H1 (cell line): Measurements from ENCODE around the gene FITM1.

ENCODE experiments used
- POLR2AphosphoS5 ChIP-seq: IDR thresholded peaks from 2 replicates; pipeline ENCODE4 v1.6.1; 2011; ENCODE audit warnings: low read depth, low read length
- TF ChIP-seq, protein P1 (sequence below), 3 experiments: IDR thresholded peaks; 1 replicate in 2 of 3; 2 replicates in 1 of 3; pipeline versions ENCODE4 v1.5.1 to v1.6.1; 2011; ENCODE audit warnings: low read length in 3 of 3, mild to moderate bottlenecking in 3 of 3, inconsistent platforms in 2 of 3, low read depth in 1 of 3, moderate library complexity in 1 of 3; ENCODE audit not compliant: insufficient read depth in 1 of 3; ENCODE audit errors: control extremely low read depth in 1 of 3
- TF ChIP-seq, protein P2 (sequence below): IDR thresholded peaks from 2 replicates; pipeline ENCODE4 v1.6.1; 2012; ENCODE audit warnings: inconsistent platforms

DNA sequence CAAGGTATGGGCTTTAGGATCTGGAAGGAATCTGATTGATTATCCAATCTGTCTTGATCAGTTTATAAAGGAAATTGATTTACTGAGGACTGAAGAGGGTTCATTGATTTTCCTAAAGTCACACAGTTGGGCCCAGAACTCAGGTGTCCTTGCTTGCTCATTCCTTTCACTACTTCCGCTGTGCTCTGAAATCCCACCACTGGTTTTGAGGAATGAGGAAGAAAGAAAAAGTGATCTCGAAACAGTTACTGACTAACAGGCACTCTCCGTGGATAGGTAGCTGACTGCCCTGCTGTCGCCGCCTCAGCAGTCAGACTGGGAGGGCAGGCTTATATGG is at the start of gene FITM1:
- TF ChIP-seq POLR2AphosphoS5: no peak
- TF ChIP-seq, protein P1, sequence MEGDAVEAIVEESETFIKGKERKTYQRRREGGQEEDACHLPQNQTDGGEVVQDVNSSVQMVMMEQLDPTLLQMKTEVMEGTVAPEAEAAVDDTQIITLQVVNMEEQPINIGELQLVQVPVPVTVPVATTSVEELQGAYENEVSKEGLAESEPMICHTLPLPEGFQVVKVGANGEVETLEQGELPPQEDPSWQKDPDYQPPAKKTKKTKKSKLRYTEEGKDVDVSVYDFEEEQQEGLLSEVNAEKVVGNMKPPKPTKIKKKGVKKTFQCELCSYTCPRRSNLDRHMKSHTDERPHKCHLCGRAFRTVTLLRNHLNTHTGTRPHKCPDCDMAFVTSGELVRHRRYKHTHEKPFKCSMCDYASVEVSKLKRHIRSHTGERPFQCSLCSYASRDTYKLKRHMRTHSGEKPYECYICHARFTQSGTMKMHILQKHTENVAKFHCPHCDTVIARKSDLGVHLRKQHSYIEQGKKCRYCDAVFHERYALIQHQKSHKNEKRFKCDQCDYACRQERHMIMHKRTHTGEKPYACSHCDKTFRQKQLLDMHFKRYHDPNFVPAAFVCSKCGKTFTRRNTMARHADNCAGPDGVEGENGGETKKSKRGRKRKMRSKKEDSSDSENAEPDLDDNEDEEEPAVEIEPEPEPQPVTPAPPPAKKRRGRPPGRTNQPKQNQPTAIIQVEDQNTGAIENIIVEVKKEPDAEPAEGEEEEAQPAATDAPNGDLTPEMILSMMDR (IDR thresholded peaks at IDR 0.05; ENCODE audit: control extremely low read depth in 1 of 3, insufficient read depth in 1 of 3, low read depth in 1 of 3, low read length in 3 of 3): no peak
- TF ChIP-seq, protein P2, sequence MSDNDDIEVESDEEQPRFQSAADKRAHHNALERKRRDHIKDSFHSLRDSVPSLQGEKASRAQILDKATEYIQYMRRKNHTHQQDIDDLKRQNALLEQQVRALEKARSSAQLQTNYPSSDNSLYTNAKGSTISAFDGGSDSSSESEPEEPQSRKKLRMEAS: no peak
